K562 (cell line): ENCODE measurements around the gene TCEA3. TPM values are rescaled to one million over a fixed set of nuclear protein-coding genes. Genes with fewer than 3 reads are reported as not detected.
A peak's percentile ranks its signal among the peaks of the same experiment; 100 is the strongest.

Experiments
- ADNP ChIP-seq: fragments of 200-800 bp; sonication (Bioruptor generic); IDR thresholded peaks from 2 replicates; pipeline ENCODE4 v1.6.1; 2016; ENCODE audit warnings: missing genetic modification characterization, missing compliant biosample characterization
- CHD1 ChIP-seq: fragments of 200-600 bp; sonication (generic); IDR thresholded peaks from one replicate; pipeline ENCODE4 v1.6.1; 2012; ENCODE audit warnings: mild to moderate bottlenecking, moderate library complexity, low read length, inconsistent platforms
- CTBP1 ChIP-seq: fragments of 450-650 bp; IDR thresholded peaks from 2 replicates; pipeline ENCODE4 v1.6.1; 2016; ENCODE audit warnings: borderline replicate concordance
- DACH1 ChIP-seq: fragments of 450-650 bp; IDR thresholded peaks from 2 replicates; pipeline ENCODE4 v1.6.1; 2018; ENCODE audit not compliant: partially characterized antibody
- FUS ChIP-seq: fragments of 200-400 bp; formaldehyde crosslinking; optimal IDR thresholded peaks from 2 replicates; pipeline ENCODE3; 2017; ENCODE audit warnings: low read depth, low read length
- HMGN3 ChIP-seq: IDR thresholded peaks from 2 replicates; pipeline ENCODE4 v1.6.1; 2011; ENCODE audit warnings: borderline replicate concordance, low read depth, mild to moderate bottlenecking, mixed read lengths, low read length; ENCODE audit not compliant: insufficient read length; ENCODE audit errors: extremely low read depth
- KAT2B ChIP-seq: IDR thresholded peaks from one replicate; pipeline ENCODE4 v1.6.1; 2012; ENCODE audit warnings: low read depth, mild to moderate bottlenecking, control low read depth, inconsistent platforms, low read length, moderate library complexity
- KLF13 ChIP-seq: fragments of 450-650 bp; IDR thresholded peaks from 2 replicates; pipeline ENCODE4 v1.6.1; 2016; ENCODE audit warnings: missing genetic modification characterization, low read depth, mild to moderate bottlenecking, missing compliant biosample characterization, moderate library complexity, borderline replicate concordance
- MYBL2 ChIP-seq, 2 experiments: fragments of 450-650 bp in 1 of 2; sonication (generic) in 1 of 2; formaldehyde crosslinking in 1 of 2; IDR thresholded peaks; 2 replicates each; pipeline versions ENCODE4 v1.6.1 to v1.8.1; 2017 to 2022; ENCODE audit warnings: borderline replicate concordance in 1 of 2, inconsistent platforms in 1 of 2, low read depth in 1 of 2, mild to moderate bottlenecking in 1 of 2, missing genetic modification reagents in 1 of 2, moderate library complexity in 1 of 2
- PHTF2 ChIP-seq: fragments of 250-450 bp; sonication (Bioruptor Pico); IDR thresholded peaks from 2 replicates; pipeline ENCODE4 v1.5.0; 2021; ENCODE audit warnings: mild to moderate bottlenecking
- POLR2A ChIP-seq: fragments of 450-650 bp; conservative IDR thresholded peaks from 2 replicates; pipeline ENCODE4 v1.6.1; 2016
- POLR3A ChIP-seq: IDR thresholded peaks from 2 replicates; pipeline ENCODE4 v1.6.1; 2011; ENCODE audit warnings: borderline replicate concordance, mild to moderate bottlenecking, moderate library complexity; ENCODE audit not compliant: insufficient read length, insufficient read depth; ENCODE audit errors: extremely low read depth
- PTTG1 ChIP-seq: fragments of 450-650 bp; IDR thresholded peaks from 2 replicates; pipeline ENCODE4 v1.6.1; 2016; ENCODE audit warnings: low read depth, mild to moderate bottlenecking, missing genetic modification characterization, missing compliant biosample characterization
- RBM14 ChIP-seq: fragments of 200-400 bp; formaldehyde crosslinking; IDR thresholded peaks from 2 replicates; pipeline ENCODE4 v1.6.1; 2018; ENCODE audit warnings: low read depth, mild to moderate bottlenecking, low read length, moderate library complexity, borderline replicate concordance; ENCODE audit not compliant: insufficient read depth
- SMARCA4 ChIP-seq: fragments of 450-650 bp; IDR thresholded peaks from 2 replicates; pipeline ENCODE4 v1.6.1; 2016
- TBL1XR1 ChIP-seq, 2 experiments: IDR thresholded peaks; 2 replicates each; pipeline ENCODE4 v1.6.1; 2012; ENCODE audit warnings: improper control_type of control experiment in 2 of 2, low read length in 2 of 2, mild to moderate bottlenecking in 1 of 2
- TCF7L2 ChIP-seq: fragments of 150-350 bp; IDR thresholded peaks from 2 replicates; pipeline ENCODE4 v1.6.1; 2016; ENCODE audit warnings: low read depth, mild to moderate bottlenecking, low read length, moderate library complexity
- ZNF436 ChIP-seq: fragments of 250-450, 450-650 bp; sonication (Bioruptor Pico); formaldehyde crosslinking; IDR thresholded peaks from 2 replicates; pipeline ENCODE4 v1.7.0; 2020; ENCODE audit warnings: mild to moderate bottlenecking
- polyA plus RNA-seq, 8 experiments: library from polyadenylated mRNA; depleted of rRNA in 4 of 8; stranded (reverse) in 5 of 8; unstranded in 3 of 8; fragments of >200 nt; fragmentation: Nextera tagmentation in 2 of 8; fragmentation: Illumina TruSeq in 1 of 8; extraction: Ambion mirVana in 2 of 8; extraction: Trizol in 1 of 8; gene quantifications; 2 replicates each; pipeline versions ENCODE4 v1.2.1 to v1.2.3, GENCODE V29; 2011 to 2014; ENCODE audit warnings: inconsistent platforms in 1 of 8, missing spikeins in 1 of 8
- total RNA-seq, 7 experiments: library from RNA; depleted of rRNA in 6 of 7; stranded (reverse); fragments of >200 nt in 6 of 7; fragmentation: Illumina TruSeq in 2 of 7; extraction: Trizol in 2 of 7; gene quantifications; 2 replicates each; pipeline versions ENCODE4 v1.2.1 to v1.2.3, GENCODE V29; 2011 to 2021; ENCODE audit warnings: low replicate concordance in 1 of 7
- TF ChIP-seq, protein P1 (sequence below): fragments of 250-450 bp; sonication (Bioruptor Pico); IDR thresholded peaks from 2 replicates; pipeline ENCODE4 v1.4.0; 2020; ENCODE audit warnings: mild to moderate bottlenecking, moderate library complexity
- TF ChIP-seq, protein P2 (sequence below): sonication (generic); formaldehyde crosslinking; IDR thresholded peaks from 2 replicates; pipeline ENCODE4 v1.8.0; 2022; ENCODE audit warnings: missing genetic modification reagents, mild to moderate bottlenecking, borderline replicate concordance
- TF ChIP-seq, protein P3 (sequence below): fragments of 250-450 bp; sonication (Bioruptor Pico); IDR thresholded peaks from 2 replicates; pipeline ENCODE4 v1.8.0; 2021; ENCODE audit warnings: mild to moderate bottlenecking, moderate library complexity
- TF ChIP-seq, protein P4 (sequence below): sonication (generic); formaldehyde crosslinking; IDR thresholded peaks from 2 replicates; pipeline ENCODE4 v1.8.0; 2022; ENCODE audit warnings: mild to moderate bottlenecking, missing genetic modification reagents
- TF ChIP-seq, protein P5 (sequence below): fragments of 450-650 bp; IDR thresholded peaks from 2 replicates; pipeline ENCODE4 v1.7.0; 2016; ENCODE audit warnings: borderline replicate concordance

Gene TCEA3
- total and polyA plus RNA-seq, 9 of the 15 experiments (the other 6 are each of a cell fraction or from before 2014, with no cell fraction given), result 0.03 to 0.55 (median 0.36) TPM

DNA sequence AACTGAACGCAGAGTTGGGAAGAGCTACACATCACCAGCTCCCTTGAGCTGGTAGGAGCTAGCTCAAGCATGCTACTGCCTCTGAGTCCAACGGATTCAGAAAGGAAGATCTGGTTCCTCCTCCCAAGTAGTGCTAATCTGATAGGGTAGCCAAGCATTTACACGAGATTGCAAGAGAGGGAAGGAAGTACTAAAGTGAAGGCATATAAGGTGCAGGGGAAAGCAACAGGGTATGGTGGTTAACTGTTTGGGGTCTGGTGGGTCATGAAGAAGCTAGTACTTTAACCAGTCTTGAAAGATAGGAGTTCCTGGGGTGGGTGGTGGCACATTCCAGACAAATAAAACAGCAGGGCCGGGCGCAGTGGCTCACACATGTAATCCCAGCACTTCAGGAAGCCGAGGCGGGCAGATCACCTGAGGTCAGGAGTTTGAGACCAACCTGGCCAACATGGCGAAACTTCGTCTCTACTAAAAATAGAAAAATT lies 34.7 kb downstream of the TCEA3 start (continued):
- TF ChIP-seq, protein P1, sequence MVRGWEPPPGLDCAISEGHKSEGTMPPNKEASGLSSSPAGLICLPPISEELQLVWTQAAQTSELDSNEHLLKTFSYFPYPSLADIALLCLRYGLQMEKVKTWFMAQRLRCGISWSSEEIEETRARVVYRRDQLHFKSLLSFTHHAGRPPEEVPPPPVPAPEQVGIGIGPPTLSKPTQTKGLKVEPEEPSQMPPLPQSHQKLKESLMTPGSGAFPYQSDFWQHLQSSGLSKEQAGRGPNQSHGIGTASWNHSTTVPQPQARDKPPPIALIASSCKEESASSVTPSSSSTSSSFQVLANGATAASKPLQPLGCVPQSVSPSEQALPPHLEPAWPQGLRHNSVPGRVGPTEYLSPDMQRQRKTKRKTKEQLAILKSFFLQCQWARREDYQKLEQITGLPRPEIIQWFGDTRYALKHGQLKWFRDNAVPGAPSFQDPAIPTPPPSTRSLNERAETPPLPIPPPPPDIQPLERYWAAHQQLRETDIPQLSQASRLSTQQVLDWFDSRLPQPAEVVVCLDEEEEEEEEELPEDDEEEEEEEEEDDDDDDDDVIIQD (CRISPR knock-in tag), result no peak
- no peak for TF ChIP-seq RBM14
- TF ChIP-seq ZNF436, result no peak
- TF ChIP-seq DACH1, result no peak
- peak; percentile 15; the same call in 1 of the 2 replicates for TF ChIP-seq SMARCA4
- no peak for TF ChIP-seq POLR3A
- no peak; the same call in 1 of the 2 replicates for TF ChIP-seq CTBP1
- no peak for TF ChIP-seq PHTF2
- TF ChIP-seq KAT2B, result no peak
- TF ChIP-seq, protein P2, sequence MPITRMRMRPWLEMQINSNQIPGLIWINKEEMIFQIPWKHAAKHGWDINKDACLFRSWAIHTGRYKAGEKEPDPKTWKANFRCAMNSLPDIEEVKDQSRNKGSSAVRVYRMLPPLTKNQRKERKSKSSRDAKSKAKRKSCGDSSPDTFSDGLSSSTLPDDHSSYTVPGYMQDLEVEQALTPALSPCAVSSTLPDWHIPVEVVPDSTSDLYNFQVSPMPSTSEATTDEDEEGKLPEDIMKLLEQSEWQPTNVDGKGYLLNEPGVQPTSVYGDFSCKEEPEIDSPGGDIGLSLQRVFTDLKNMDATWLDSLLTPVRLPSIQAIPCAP (CRISPR knock-in tag), result no peak
- 0 out of 2 replicates have a peak, but pooled peaks have one; percentile 20 for TF ChIP-seq PTTG1 (tag)
- TF ChIP-seq, protein P3, sequence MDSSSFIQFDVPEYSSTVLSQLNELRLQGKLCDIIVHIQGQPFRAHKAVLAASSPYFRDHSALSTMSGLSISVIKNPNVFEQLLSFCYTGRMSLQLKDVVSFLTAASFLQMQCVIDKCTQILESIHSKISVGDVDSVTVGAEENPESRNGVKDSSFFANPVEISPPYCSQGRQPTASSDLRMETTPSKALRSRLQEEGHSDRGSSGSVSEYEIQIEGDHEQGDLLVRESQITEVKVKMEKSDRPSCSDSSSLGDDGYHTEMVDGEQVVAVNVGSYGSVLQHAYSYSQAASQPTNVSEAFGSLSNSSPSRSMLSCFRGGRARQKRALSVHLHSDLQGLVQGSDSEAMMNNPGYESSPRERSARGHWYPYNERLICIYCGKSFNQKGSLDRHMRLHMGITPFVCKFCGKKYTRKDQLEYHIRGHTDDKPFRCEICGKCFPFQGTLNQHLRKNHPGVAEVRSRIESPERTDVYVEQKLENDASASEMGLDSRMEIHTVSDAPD (CRISPR knock-in tag), result no peak
- TF ChIP-seq TBL1XR1 (IDR thresholded peaks at IDR 0.05; ENCODE audit: low read length in 2 of 2), result no peak
- TF ChIP-seq ADNP (tag), result no peak
- no peak for TF ChIP-seq POLR2A
- TF ChIP-seq TCF7L2, result no peak
- no peak for TF ChIP-seq FUS
- no peak for TF ChIP-seq HMGN3
- TF ChIP-seq, protein P4, sequence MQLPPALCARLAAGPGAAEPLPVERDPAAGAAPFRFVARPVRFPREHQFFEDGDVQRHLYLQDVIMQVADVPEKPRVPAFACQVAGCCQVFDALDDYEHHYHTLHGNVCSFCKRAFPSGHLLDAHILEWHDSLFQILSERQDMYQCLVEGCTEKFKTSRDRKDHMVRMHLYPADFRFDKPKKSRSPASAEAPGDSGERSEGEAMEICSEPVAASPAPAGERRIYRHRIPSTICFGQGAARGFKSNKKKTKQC (CRISPR knock-in tag), result no peak
- TF ChIP-seq, protein P5, sequence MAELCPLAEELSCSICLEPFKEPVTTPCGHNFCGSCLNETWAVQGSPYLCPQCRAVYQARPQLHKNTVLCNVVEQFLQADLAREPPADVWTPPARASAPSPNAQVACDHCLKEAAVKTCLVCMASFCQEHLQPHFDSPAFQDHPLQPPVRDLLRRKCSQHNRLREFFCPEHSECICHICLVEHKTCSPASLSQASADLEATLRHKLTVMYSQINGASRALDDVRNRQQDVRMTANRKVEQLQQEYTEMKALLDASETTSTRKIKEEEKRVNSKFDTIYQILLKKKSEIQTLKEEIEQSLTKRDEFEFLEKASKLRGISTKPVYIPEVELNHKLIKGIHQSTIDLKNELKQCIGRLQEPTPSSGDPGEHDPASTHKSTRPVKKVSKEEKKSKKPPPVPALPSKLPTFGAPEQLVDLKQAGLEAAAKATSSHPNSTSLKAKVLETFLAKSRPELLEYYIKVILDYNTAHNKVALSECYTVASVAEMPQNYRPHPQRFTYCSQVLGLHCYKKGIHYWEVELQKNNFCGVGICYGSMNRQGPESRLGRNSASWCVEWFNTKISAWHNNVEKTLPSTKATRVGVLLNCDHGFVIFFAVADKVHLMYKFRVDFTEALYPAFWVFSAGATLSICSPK, result no peak
- no peak for TF ChIP-seq KLF13 (tag)
- no peak for TF ChIP-seq MYBL2 (IDR thresholded peaks at IDR 0.05; ENCODE audit: low read depth)
- TF ChIP-seq MYBL2 (CRISPR knock-in tag; IDR thresholded peaks at IDR 0.05; ENCODE audit: borderline replicate concordance), result no peak
- no peak for TF ChIP-seq CHD1
